Epidermal melanocyte (primary cell): ENCODE measurements around the gene TIMP2.

Experiments
- DNase-seq: peaks from one replicate; pipeline ENCODE4 v3.0.0; 2011; ENCODE audit warnings: low spot score; ENCODE audit not compliant: insufficient read length

TIMP2 gene

GRCh38 chr17:78818932-78819331 lies 106.3 kb downstream of the TIMP2 start:
- no peak for DNase-seq

- DNase-seq: no peak
These were observed 106.9 kb downstream of the TIMP2 start for GRCh38 chr17:78818152-78818846.

GRCh38 chr17:78817123-78817522 lies 108.1 kb downstream of the TIMP2 start:
- no peak for DNase-seq

GRCh38 chr17:78815696-78816095 lies 109.5 kb downstream of the TIMP2 start:
- DNase-seq: no peak

GRCh38 chr17:78812855-78813254 lies 112.3 kb downstream of the TIMP2 start:
- no peak for DNase-seq

GRCh38 chr17:78808163-78808562 lies 117.0 kb downstream of the TIMP2 start:
- DNase-seq: no peak

GRCh38 chr17:78806451-78806850 lies 118.7 kb downstream of the TIMP2 start:
- no peak for DNase-seq

GRCh38 chr17:78805301-78805700 lies 119.9 kb downstream of the TIMP2 start:
- DNase-seq: no peak

- no peak for DNase-seq
These were observed 120.4 kb downstream of the TIMP2 start for GRCh38 chr17:78804777-78805176.

- DNase-seq: no peak
These were observed 121.9 kb downstream of the TIMP2 start for GRCh38 chr17:78803186-78803845.
